ENCODE measurements around the gene SPPL2B.
A peak's percentile ranks its signal among the peaks of the same experiment; 100 is the strongest.
"Not testable (repeated sequence)": the region's sequence is repeated elsewhere in the genome, so short reads cannot be mapped to it uniquely, and the experiment has no call there.

Gene SPPL2B

DNA sequence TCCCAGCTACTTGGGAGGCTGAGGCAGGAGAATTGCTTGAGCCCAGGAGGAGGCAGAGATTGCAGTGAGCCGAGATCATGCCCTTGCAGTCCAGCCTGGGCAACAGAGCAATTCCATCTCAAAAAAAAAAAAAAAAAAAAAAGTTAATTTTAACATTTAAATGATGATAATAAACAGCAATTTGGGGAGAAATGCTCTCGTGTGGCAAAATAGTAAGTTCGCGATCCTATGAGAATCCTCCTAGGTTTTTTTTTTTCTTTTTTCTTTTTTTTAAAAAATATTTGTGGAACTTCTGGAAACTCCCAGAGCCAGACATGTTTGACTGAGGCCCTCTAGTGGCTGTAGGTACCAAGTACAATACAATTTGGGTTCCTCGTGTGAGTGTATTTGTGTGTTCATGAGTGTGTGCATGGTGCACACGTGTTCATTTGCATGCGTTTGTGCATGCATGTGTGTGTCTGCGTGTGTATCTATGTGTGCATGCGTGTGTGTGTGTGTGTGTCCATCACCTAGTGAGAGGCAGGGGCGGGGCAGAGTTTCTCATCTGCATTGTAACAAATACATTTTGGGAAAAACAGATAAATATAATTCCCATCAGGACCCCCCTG lies 62.7 kb downstream of the SPPL2B start:
- peak; percentile 59 for DNase-seq (ENCODE audit: extremely low spot score)
- ChIA-PET CTCF (interaction anchor here (0.6 kb wide), 1 partner anchor 26 kb away, joined by 4 read pairs; no protein-coding TSS in a partner anchor), POLR2A (no interaction called here)
- TF ChIP-seq L3MBTL2 (conservative IDR thresholded peaks at IDR 0.05), result peak; percentile 32; the same call in 1 of the 2 replicates
- TF ChIP-seq SUZ12 (IDR thresholded peaks at IDR 0.05), result no peak
- TF ChIP-seq ZNF384 (IDR thresholded peaks at IDR 0.05), result peak; percentile 96

DNA sequence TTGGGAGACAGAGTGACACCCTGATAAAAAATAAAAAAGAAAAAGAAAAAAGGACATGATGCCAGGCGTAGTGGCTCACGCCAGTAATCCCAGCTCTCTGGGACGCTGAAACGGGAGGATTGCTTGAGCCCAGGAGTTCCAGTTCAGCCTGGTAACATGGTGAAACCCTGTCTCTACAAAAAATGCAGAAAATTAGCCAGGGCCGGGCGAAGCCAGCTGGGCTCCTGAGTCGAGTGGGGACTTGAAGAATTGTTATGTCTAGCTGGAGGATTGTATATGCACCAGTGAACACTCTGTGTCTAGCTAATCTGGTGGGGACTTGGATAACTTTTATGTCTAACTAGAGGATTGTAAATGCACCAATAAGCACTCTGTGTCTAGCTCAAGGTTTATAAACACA lies 63.9 kb downstream of the SPPL2B start:
- ChIA-PET POLR2A (interaction anchor here (1.4 kb wide), 1 partner anchor 119 kb away, joined by 4 read pairs; no protein-coding TSS in a partner anchor), CTCF (interaction anchor here (1.4 kb wide), 1 partner anchor 118 kb away, joined by 4 read pairs; no protein-coding TSS in a partner anchor)
- no peak for DNase-seq (ENCODE audit: extremely low spot score)
- TF ChIP-seq FOXA1 (IDR thresholded peaks at IDR 0.05) (no peak), SP1 (IDR thresholded peaks at IDR 0.05) (no peak), NFRKB (IDR thresholded peaks at IDR 0.05) (no peak), L3MBTL2 (conservative IDR thresholded peaks at IDR 0.05) (no peak), HDGF (IDR thresholded peaks at IDR 0.05; ENCODE audit: borderline replicate concordance) (no peak)
- TF ChIP-seq, protein P1, sequence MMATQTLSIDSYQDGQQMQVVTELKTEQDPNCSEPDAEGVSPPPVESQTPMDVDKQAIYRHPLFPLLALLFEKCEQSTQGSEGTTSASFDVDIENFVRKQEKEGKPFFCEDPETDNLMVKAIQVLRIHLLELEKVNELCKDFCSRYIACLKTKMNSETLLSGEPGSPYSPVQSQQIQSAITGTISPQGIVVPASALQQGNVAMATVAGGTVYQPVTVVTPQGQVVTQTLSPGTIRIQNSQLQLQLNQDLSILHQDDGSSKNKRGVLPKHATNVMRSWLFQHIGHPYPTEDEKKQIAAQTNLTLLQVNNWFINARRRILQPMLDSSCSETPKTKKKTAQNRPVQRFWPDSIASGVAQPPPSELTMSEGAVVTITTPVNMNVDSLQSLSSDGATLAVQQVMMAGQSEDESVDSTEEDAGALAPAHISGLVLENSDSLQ (IDR thresholded peaks at IDR 0.05), result no peak

DNA sequence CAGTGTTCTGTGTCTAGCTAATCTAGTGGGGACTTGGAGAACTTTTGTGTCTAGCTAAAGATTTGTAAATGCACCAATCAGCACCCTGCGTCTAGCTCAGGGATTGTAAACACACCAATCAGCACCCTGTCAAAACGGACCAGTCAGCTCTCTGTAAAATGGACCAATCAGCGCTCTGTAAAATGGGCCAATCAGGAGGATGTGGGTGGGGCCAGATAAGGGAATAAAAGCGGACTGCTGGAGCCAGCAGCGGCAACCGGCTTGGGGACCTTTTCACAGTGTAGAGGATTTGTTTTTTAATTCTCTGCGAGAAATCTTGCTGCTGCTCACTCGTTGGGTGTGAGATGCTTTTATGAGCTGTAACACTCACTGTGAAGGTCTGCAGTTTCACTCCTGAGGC lies 64.4 kb downstream of the SPPL2B start:
- not testable (repeated sequence) for DNase-seq (ENCODE audit: extremely low spot score)
- CTCF ChIA-PET, result interaction anchor here (1.4 kb wide), 1 partner anchor 119 kb away, joined by 4 read pairs; no protein-coding TSS in a partner anchor
- POLR2A ChIA-PET, result interaction anchor here (1.4 kb wide), 1 partner anchor 119 kb away, joined by 4 read pairs; no protein-coding TSS in a partner anchor

DNA sequence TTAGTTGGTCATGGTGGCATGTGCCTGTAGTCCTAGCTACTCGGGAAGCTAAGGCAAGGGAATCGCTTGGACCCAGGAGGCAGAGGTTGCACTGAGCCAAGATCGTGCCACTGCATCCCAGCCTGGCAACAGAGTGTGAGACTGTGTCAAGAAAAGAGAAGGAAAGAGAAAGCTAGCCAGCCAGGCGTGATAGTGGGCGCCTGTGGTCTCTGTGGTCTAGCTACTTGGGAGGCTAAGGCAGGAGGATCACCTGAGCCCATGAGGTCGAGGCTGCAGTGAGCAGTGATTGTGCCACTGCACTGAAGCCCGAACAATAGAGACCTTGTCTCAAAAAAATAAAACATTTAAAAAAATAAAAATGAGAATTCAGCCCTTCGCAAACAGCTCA lies 65.6 kb downstream of the SPPL2B start:
- no peak for DNase-seq (ENCODE audit: extremely low spot score)
- TF ChIP-seq BHLHE40 (IDR thresholded peaks at IDR 0.05; ENCODE audit: borderline replicate concordance) (no peak), L3MBTL2 (conservative IDR thresholded peaks at IDR 0.05) (no peak), FOXK2 (IDR thresholded peaks at IDR 0.05) (no peak), NFRKB (IDR thresholded peaks at IDR 0.05) (no peak), HDGF (IDR thresholded peaks at IDR 0.05; ENCODE audit: borderline replicate concordance) (no peak), TARDBP (IDR thresholded peaks at IDR 0.05) (no peak), SUZ12 (IDR thresholded peaks at IDR 0.05) (no peak), ZNF384 (IDR thresholded peaks at IDR 0.05) (no peak), CTBP1 (IDR thresholded peaks at IDR 0.05; ENCODE audit: borderline replicate concordance) (no peak)
- ChIA-PET CTCF (interaction anchor here (0.6 kb wide), 1 partner anchor 10 kb away, joined by 3 read pairs; no protein-coding TSS in a partner anchor), POLR2A (no interaction called here)

DNA sequence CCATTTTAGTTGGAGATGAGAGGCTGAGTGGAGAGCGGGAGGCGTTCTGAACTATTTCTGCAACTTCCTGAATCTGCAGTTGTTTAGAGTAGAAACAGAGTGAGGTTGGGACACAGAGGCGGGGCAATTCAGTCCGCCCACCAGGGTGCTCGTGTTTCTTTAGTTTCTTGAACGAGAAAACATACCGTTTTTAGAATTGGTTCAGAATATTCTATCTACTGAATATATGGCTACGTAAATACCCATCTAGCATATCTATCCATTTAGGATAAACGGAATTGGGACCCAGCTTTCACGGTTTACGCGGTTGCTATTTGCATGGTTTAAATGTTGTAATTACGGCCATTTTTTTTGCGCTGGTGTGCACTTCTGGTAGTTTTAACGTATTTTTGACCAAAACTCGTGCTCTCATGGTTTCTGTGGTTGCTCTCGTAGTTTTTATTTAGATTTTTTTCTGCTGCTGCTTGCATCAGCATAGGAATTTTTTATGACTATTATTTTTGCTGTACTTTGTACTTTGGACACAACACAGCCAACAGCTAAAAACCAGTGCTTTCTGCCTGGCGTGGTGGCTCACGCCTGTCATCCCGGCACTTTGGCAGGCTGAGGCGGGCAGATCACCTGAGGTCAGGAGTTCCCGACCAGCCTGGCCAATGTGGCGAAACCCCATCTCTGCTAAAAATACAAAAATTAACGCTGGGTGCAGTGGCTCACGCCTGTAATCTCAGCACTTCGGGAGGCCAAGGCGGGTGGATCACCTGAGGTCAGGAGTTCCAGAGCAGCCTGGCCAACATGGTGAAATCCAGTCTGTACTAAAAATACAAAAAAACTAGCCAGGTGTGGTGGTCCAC lies 66.2 kb downstream of the SPPL2B start:
- no peak for DNase-seq (ENCODE audit: extremely low spot score)
- ChIA-PET CTCF (no interaction called here), POLR2A (interaction anchor here (1.1 kb wide), 1 partner anchor 33 kb away, joined by 3 read pairs; no protein-coding TSS in a partner anchor)
- TF ChIP-seq CTBP1 (IDR thresholded peaks at IDR 0.05; ENCODE audit: borderline replicate concordance), result no peak
- no peak for TF ChIP-seq ARNT (IDR thresholded peaks at IDR 0.05)
- no peak for TF ChIP-seq NFRKB (IDR thresholded peaks at IDR 0.05)
- no peak for TF ChIP-seq FOXA1 (IDR thresholded peaks at IDR 0.05)
- no peak for TF ChIP-seq ELF4 (IDR thresholded peaks at IDR 0.05)
- TF ChIP-seq LEF1 (IDR thresholded peaks at IDR 0.05; ENCODE audit: borderline replicate concordance), result no peak

DNA sequence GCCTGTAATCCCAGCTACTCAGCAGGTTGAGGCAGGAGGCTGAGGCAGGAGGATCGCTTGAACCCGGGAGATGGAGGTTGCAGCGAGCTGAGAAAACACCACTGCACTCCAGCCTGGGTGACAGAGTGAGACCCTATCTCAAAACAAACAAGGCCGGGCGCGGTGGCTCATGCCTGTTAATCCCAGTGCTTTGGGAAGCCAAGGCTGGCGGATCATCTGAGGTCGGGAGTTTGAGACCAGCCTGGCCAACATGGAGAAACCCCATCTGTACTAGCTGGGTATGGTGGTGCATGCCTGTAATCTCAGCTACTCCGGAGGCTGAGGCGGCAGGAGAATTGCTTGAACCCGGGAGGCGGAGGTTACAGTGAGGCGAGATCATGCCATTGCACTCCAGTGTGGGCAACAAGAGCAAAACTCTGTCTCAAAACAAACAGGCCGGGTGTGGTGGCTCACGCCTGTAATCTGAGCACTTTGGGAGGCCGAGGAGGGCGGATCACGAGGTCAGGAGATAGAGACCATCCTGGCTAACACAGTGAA lies 66.9 kb downstream of the SPPL2B start:
- 0 out of 2 replicates have a peak, but pooled peaks have one; percentile 62 for TF ChIP-seq HDGF (IDR thresholded peaks at IDR 0.05; ENCODE audit: borderline replicate concordance)
- DNase-seq (ENCODE audit: extremely low spot score); CTCF ChIA-PET: not testable (repeated sequence)
- POLR2A ChIA-PET, result interaction anchor here (0.7 to 1.1 kb wide), 2 partner anchors 33 to 62 kb away, joined by 3 read pairs; partner anchors contain the start of gene LMNB2

DNA sequence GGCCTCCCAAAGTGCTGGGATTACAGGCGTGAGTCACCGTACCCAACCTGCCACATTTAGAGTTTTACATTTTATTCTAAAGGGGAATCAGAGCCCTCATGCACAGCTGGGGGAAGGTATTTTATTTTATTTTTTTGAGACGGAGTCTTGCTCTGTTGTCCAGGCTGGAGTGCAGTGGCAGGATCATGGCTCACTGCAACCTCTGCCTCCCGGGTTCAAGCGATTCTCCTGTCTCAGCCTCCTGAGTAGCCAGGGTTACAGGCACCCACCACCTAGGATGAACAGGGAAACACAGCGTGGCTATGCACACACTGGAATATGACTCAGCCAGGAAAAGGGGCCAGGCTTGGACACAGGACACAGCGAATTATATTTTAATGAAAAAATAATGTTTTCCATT lies 68.7 kb downstream of the SPPL2B start:
- DNase-seq (ENCODE audit: extremely low spot score); POLR2A ChIA-PET: not testable (repeated sequence)
- CTCF ChIA-PET, result interaction anchor here (0.7 kb wide), 1 partner anchor 26 kb away, joined by 4 read pairs; no protein-coding TSS in a partner anchor

DNA sequence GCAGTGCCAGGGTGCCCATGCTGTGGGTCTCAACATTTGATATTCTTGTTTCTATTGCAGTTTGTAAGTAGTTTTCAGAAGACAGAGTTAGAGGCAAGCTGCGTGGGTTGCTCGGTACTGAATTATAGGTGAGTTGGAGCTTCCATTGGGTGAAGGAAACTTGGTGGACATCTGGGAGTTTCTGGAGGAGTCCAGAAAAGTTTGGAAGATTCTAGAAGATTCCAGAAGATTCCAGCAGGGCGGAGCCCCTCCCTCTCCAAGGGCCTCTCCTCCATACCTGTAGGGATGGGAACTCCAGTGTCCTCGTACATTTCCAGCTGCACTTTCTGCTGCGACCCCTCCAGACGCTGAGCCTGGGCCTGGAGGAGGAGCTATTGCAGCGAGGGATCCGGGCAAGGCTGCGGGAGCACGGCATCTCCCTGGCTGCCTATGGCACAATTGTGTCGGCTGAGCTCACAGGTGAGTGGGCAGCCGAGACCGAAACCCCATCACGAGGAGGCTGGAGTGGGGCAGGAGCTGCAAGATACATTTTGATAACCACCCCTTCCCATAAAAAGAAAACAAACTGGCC lies 70.3 kb downstream of the SPPL2B start:
- ChIA-PET POLR2A (no interaction called here), CTCF (no interaction called here)
- no peak for DNase-seq (ENCODE audit: extremely low spot score)
- TF ChIP-seq SUZ12 (IDR thresholded peaks at IDR 0.05) (no peak), ARNT (IDR thresholded peaks at IDR 0.05) (no peak), L3MBTL2 (conservative IDR thresholded peaks at IDR 0.05) (no peak), LEF1 (IDR thresholded peaks at IDR 0.05; ENCODE audit: borderline replicate concordance) (no peak), TARDBP (IDR thresholded peaks at IDR 0.05) (no peak)
- TF ChIP-seq, protein P1 (IDR thresholded peaks at IDR 0.05), result no peak
